ENCODE results near the gene KRTAP4-9.
"Not testable (repeated sequence)": the region's sequence is repeated elsewhere in the genome, so short reads cannot be mapped to it uniquely, and the experiment has no call there.

The KRTAP4-9 gene

DNA sequence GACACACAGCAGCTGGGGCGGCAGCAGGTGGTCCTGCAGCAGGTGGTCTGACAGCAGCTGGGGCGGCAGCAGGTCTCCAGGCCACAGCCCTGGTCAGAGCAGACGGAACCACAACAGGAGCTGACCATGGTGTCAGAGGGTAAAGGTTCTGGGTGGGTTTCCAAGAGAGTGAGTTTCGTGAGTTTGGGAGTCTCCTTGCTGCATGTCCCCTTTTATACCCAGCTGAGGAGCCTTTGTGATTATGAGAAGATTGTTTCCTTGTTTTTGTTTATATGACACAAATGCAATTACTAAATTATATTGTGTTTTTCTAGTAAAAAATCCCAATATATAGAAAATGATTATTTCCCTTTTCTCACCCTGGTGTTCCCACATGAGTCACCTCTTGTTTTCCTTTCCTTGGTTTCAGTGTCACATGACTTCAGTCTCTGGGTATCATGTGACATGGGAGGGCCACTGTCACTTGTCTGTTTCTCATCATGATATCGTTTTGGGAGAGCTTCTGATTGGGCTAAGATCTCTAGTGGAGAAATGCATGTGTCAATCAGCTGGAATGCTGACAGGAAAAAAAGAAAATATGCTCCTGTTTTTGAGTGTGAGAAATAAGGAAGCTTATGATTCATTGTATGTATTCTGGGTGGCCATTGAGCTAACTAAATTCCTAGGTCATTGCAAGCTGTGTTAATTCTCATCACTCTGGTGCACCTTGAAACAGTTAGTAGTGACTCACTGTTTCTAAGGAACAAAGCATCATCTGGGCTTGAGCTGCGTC, 35.4 kb downstream of the KRTAP4-9 start, which contains the start of gene KRTAP4-6:
Gene KRTAP4-6 (minus strand): TSS at position 185 of the 772 bp plus-strand sequence. CDS start 57 bp downstream, at position 128.
- H3K4me1 ChIP-seq (ENCODE audit: control insufficient read depth, insufficient read depth, low read length): no peaks in the 10 kb centered on the region
- no peaks in the 10 kb centered on the region for H3K36me3 ChIP-seq (ENCODE audit: insufficient read depth, low read length)
- peaks cover 7% of the 10 kb centered on the region for H3K9me3 ChIP-seq (replicated peaks; ENCODE audit: low read length)
- H3K4me2 ChIP-seq (ENCODE audit: low read length): no peak within 1 kb of the TSS
- H3K4me3 ChIP-seq (ENCODE audit: low read length): no peak within 1 kb of the TSS
- no peaks in the 10 kb centered on the region for H3K27me3 ChIP-seq (ENCODE audit: control insufficient read depth, insufficient read depth, low read length)
- peak within 1 kb of the TSS; percentile 3 for H3K9ac ChIP-seq (ENCODE audit: low read depth, low read length)

DNA sequence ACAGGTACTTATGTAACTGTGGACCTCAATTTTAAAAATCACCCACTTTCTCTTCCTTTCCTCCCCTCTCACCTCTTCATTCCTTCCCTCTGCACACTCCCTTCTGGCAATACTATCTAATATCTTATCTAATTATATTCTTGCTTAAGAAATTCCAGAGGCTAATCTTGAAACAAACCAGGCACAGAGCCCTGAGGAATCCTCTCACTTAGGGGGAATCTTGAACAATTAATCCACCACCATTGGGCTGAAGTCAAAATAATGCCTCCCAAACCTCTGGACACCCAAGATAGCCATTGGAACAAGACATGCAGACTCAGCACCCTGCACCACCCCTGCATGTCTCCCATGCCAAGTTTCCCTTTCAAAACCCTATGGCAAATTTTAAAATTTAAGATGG, 36.2 kb downstream of the KRTAP4-9 start:
- Histone ChIP-seq H3K9ac (ENCODE audit: low read depth, low read length) (peak overlapping the region; percentile 3), H3K9me3 (replicated peaks; ENCODE audit: low read length) (peaks cover 7% of the 10 kb centered on the region), H3K4me2 (ENCODE audit: low read length) (no peak overlapping the region), H3K27me3 (ENCODE audit: control insufficient read depth, insufficient read depth, low read length) (no peaks in the 10 kb centered on the region), H3K4me3 (ENCODE audit: low read length) (no peak overlapping the region), H3K36me3 (ENCODE audit: insufficient read depth, low read length) (no peaks in the 10 kb centered on the region), H3K4me1 (ENCODE audit: control insufficient read depth, insufficient read depth, low read length) (no peaks in the 10 kb centered on the region)

DNA sequence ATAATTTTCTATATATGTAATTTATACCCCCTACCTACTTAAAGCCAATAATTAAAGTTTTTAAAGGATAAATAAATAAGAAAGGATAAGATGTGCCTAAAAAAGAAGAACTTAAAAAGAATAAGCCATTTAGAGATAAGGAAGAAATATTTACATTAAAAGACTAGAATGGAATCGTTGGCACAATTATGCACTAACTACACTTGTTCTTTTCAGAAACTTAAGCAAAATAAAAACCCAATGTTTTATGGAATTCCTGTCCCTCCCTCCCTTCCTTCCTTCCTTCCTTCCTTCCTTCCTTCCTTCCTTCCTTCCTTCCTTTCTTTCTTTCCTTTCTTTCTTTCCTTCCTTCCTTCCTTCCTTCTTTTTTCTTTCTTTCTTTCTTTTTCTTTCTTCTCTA, 39.7 kb downstream of the KRTAP4-9 start:
- Histone ChIP-seq H3K4me3 (ENCODE audit: low read length) (no peak overlapping the region), H3K4me1 (ENCODE audit: control insufficient read depth, insufficient read depth, low read length) (no peaks in the 10 kb centered on the region), H3K36me3 (ENCODE audit: insufficient read depth, low read length) (no peaks in the 10 kb centered on the region), H3K9ac (ENCODE audit: low read depth, low read length) (no peak overlapping the region), H3K9me3 (replicated peaks; ENCODE audit: low read length) (peaks cover 7% of the 10 kb centered on the region), H3K27me3 (ENCODE audit: control insufficient read depth, insufficient read depth, low read length) (no peaks in the 10 kb centered on the region), H3K4me2 (ENCODE audit: low read length) (no peak overlapping the region)

DNA sequence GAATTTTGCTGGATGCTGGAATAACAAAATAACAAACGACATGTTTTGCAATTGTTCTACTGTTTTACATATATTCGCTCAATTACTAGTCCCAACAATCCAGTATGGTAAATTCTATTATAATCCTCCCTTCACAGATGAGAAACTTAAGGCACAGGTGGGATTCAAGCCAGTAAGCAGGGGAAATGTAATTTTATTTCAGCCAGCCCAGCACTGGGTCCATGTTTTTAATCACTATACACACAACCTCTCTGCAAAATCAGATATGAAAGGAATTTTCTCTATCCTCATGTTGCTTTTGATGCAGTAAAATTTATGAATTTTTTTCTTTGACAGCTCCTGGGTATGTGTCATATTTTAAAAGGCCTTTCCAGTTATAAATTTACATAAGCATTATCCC, 40.1 kb downstream of the KRTAP4-9 start:
- H3K4me1 ChIP-seq (ENCODE audit: control insufficient read depth, insufficient read depth, low read length): no peaks in the 10 kb centered on the region
- no peaks in the 10 kb centered on the region for H3K36me3 ChIP-seq (ENCODE audit: insufficient read depth, low read length)
- H3K4me2 ChIP-seq (ENCODE audit: low read length): no peak overlapping the region
- no peak overlapping the region for H3K4me3 ChIP-seq (ENCODE audit: low read length)
- H3K9me3 ChIP-seq (replicated peaks; ENCODE audit: low read length): peaks cover 7% of the 10 kb centered on the region
- no peaks in the 10 kb centered on the region for H3K27me3 ChIP-seq (ENCODE audit: control insufficient read depth, insufficient read depth, low read length)
- no peak overlapping the region for H3K9ac ChIP-seq (ENCODE audit: low read depth, low read length)

DNA sequence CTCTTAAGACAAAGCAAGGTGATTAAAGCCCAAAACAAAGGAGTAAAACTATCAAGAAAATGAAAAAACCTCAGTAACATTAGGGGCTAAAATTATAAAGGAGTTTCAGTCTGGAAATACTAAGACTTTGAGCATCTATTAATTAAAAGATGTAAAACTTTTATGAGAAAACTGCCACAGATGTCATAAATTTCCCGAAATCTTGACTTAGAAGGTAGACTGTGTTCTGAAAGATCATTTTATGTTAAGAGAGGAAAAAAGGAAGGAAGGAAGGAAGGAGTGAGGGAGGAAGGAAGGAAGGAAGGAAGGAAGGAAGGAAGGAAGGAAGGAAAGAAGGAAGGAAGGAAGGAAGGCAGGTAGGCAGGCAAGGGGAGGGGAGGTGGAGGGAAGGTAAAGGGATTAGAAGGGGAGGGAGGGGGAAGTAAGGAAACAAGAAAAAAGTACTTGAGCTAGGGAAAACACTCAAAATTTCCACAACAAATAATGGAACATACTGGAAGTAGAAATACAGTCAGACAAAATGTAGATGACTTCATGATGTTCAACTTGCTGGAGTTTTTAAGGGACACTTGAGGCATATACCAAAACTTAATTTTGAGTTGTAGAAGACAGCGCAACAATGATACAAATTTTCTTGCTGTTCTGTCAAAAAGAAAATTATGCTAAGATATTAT, 42.5 kb downstream of the KRTAP4-9 start:
- Histone ChIP-seq H3K9ac (ENCODE audit: low read depth, low read length) (no peak overlapping the region), H3K36me3 (ENCODE audit: insufficient read depth, low read length) (no peaks in the 10 kb centered on the region), H3K4me2 (ENCODE audit: low read length) (no peak overlapping the region), H3K4me1 (ENCODE audit: control insufficient read depth, insufficient read depth, low read length) (no peaks in the 10 kb centered on the region), H3K27me3 (ENCODE audit: control insufficient read depth, insufficient read depth, low read length) (no peaks in the 10 kb centered on the region), H3K9me3 (replicated peaks; ENCODE audit: low read length) (peaks cover 7% of the 10 kb centered on the region), H3K4me3 (ENCODE audit: low read length) (no peak overlapping the region)

DNA sequence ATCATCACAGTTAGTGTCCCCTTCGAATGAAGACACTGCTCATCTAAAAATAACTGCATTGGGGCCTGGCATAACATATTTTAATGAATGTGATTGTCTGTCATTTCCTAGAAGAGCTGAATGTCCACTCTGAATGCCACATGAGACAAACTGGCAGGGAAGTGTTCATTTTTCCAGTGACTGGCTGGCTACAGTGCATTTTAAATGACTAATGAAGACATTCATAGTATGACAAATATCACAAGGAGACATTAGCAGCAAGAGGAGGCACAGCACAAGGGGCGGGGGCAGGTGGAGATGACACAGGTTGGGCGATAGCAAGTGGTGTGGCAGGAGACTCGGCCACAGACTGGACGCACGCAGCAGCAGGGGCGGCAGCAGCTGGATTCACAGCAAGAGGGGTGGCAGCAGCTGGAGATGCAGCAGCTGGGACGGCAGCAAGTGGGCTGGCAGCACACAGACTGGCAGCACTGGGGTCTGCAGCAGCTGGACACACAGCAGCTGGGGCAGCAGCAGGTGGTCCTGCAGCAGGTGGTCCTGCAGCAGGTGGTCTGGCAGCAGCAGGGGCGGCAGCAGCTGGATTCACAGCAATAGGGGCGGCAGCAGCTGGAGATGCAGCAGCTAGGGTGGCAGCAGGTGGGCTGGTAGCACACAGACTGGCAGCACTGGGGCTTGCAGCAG, 43.9 kb downstream of the KRTAP4-9 start:
- not testable (repeated sequence) for H3K27me3 ChIP-seq (ENCODE audit: control insufficient read depth, insufficient read depth, low read length); H3K36me3 ChIP-seq (ENCODE audit: insufficient read depth, low read length); H3K9me3 ChIP-seq (replicated peaks; ENCODE audit: low read length); H3K4me1 ChIP-seq (ENCODE audit: control insufficient read depth, insufficient read depth, low read length); H3K9ac ChIP-seq (ENCODE audit: low read depth, low read length); H3K4me3 ChIP-seq (ENCODE audit: low read length); H3K4me2 ChIP-seq (ENCODE audit: low read length)

DNA sequence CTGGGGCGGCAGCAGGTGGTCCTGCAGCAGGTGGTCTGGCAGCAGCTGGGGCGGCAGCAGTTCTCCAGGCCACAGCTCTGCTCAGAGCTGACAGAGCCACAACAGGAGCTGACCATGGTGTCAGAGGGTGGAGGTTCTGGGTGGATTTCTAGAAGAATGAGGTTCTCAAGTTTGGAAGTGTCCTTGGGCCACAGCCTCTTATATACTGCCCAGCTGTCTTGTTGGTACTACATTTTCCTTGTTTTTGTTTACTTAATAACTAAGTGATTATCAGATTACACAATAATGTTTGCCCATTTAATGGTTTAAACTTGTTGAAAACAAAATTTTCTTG, 44.4 kb downstream of the KRTAP4-9 start, which contains the start of gene KRTAP4-5:
Gene KRTAP4-5 (minus strand): TSS at position 174 of the 334 bp plus-strand sequence. CDS start 58 bp downstream, at position 116.
- H3K4me2 ChIP-seq (ENCODE audit: low read length): no peak within 1 kb of the TSS
- no peak within 1 kb of the TSS for H3K4me3 ChIP-seq (ENCODE audit: low read length)
- no peak within 1 kb of the TSS for H3K9ac ChIP-seq (ENCODE audit: low read depth, low read length)
- H3K9me3 ChIP-seq (replicated peaks; ENCODE audit: low read length): no peaks in the 10 kb centered on the region
- H3K4me1 ChIP-seq (ENCODE audit: control insufficient read depth, insufficient read depth, low read length): no peaks in the 10 kb centered on the region
- H3K36me3 ChIP-seq (ENCODE audit: insufficient read depth, low read length): no peaks in the 10 kb centered on the region
- no peaks in the 10 kb centered on the region for H3K27me3 ChIP-seq (ENCODE audit: control insufficient read depth, insufficient read depth, low read length)

DNA sequence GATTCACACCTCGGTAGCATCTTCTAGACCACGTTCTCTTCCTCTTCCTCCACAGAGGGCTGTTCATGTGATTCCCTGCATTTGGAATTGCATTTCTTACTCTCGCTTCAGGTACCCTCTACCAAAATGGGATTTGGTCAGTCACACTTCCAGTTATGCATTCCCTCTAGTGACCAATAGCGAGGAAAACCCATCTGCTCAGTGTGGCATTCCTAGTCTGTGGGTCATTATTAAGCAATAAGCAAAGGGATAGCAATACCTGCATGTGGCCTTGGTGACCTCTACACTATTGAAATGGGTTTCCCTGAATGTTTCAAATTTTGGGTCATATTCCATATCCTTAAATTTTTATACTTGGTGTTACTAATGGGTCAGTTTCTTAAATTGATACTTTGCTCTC, 44.8 kb downstream of the KRTAP4-9 start:
- Histone ChIP-seq H3K4me2 (ENCODE audit: low read length) (no peak overlapping the region), H3K9ac (ENCODE audit: low read depth, low read length) (no peak overlapping the region), H3K4me3 (ENCODE audit: low read length) (no peak overlapping the region), H3K9me3 (replicated peaks; ENCODE audit: low read length) (no peaks in the 10 kb centered on the region), H3K36me3 (ENCODE audit: insufficient read depth, low read length) (no peaks in the 10 kb centered on the region), H3K27me3 (ENCODE audit: control insufficient read depth, insufficient read depth, low read length) (no peaks in the 10 kb centered on the region), H3K4me1 (ENCODE audit: control insufficient read depth, insufficient read depth, low read length) (no peaks in the 10 kb centered on the region)

DNA sequence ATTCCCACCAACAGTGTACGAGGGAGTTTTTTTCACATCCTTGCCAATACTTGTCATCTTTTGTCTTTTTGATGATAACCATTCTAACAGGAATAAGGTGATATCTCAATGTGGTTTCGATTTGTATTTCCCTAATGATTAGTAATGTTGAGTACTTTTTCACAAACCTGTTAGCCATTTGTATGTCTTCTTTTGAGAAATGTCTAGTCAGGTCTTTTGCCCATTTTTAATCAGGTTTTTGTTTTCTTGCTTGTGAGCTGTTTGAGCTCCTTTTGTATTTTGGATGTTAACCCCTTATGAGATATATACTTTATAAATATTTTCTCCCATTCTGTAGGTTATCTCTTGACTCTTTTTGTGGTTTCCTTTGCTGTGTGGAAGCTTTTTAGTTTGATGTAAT, 46.3 kb downstream of the KRTAP4-9 start:
- Histone ChIP-seq H3K4me3 (ENCODE audit: low read length) (no peak overlapping the region), H3K36me3 (ENCODE audit: insufficient read depth, low read length) (no peaks in the 10 kb centered on the region), H3K9me3 (replicated peaks; ENCODE audit: low read length) (no peaks in the 10 kb centered on the region), H3K9ac (ENCODE audit: low read depth, low read length) (no peak overlapping the region), H3K4me1 (ENCODE audit: control insufficient read depth, insufficient read depth, low read length) (no peaks in the 10 kb centered on the region), H3K27me3 (ENCODE audit: control insufficient read depth, insufficient read depth, low read length) (no peaks in the 10 kb centered on the region), H3K4me2 (ENCODE audit: low read length) (no peak overlapping the region)

DNA sequence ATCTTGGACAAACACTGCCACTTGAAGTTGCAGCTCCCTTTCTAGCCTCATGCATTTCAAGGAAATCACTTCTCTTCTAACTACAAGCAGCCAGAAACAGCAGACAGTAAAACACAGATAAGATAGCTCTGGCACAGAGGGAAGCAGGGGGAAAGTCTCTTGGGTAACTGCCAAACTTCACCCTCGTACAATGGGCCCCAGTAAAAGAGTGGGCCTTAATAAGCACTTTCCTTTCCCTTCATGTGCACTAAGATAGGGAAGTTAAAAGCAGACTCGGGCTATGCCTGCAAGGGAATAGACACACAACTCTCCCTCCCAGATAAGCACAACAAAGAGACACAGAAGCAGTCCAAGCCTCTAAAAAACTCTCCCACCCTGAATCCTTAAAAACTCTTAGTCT, 48.7 kb downstream of the KRTAP4-9 start:
- Histone ChIP-seq H3K4me3 (ENCODE audit: low read length) (no peak overlapping the region), H3K9me3 (replicated peaks; ENCODE audit: low read length) (no peaks in the 10 kb centered on the region), H3K36me3 (ENCODE audit: insufficient read depth, low read length) (no peaks in the 10 kb centered on the region), H3K9ac (ENCODE audit: low read depth, low read length) (no peak overlapping the region), H3K27me3 (ENCODE audit: control insufficient read depth, insufficient read depth, low read length) (no peaks in the 10 kb centered on the region), H3K4me2 (ENCODE audit: low read length) (no peak overlapping the region), H3K4me1 (ENCODE audit: control insufficient read depth, insufficient read depth, low read length) (no peaks in the 10 kb centered on the region)

Measured in skeletal muscle satellite cell (primary cell).